SJSA1 (cell line): ENCODE measurements around the gene MYO15B. TPM values are rescaled to one million over a fixed set of nuclear protein-coding genes. Genes with fewer than 3 reads are reported as not detected.

Source experiments
- DNase-seq, 2 experiments: peaks; one replicate each; pipeline ENCODE4 v3.0.0-alpha.2; 2015 to 2020; ENCODE audit warnings: low spot score in 2 of 2, low read depth in 1 of 2
- H3K27ac ChIP-seq: fragments of 250-450 bp; sonication (Bioruptor Pico); 2 replicates; pipeline ENCODE4 v1.5.1; 2020; ENCODE audit warnings: mild to moderate bottlenecking, moderate library complexity
- H3K27me3 ChIP-seq: fragments of 250-450 bp; sonication (Bioruptor Pico); replicated peaks from 2 replicates; pipeline ENCODE4 v1.5.1; 2020; ENCODE audit warnings: mild to moderate bottlenecking, moderate library complexity
- H3K36me3 ChIP-seq: fragments of 250-450 bp; sonication (Bioruptor Pico); 2 replicates; pipeline ENCODE4 v1.5.1; 2020; ENCODE audit warnings: mild to moderate bottlenecking
- H3K4me1 ChIP-seq: fragments of 250-450 bp; sonication (Bioruptor Pico); replicated peaks from 2 replicates; pipeline ENCODE4 v1.6.1; 2021; ENCODE audit warnings: mild to moderate bottlenecking
- H3K4me3 ChIP-seq: fragments of 250-450 bp; sonication (Bioruptor Pico); 2 replicates; pipeline ENCODE4 v1.5.1; 2020; ENCODE audit warnings: mild to moderate bottlenecking
- H3K9me3 ChIP-seq: fragments of 250-450 bp; sonication (Bioruptor Pico); replicated peaks from 2 replicates; pipeline ENCODE4 v1.5.1; 2020; ENCODE audit warnings: mild to moderate bottlenecking
- total RNA-seq: library from RNA; depleted of rRNA; stranded (reverse); fragments of >200 nt; shearing (Covaris generic); gene quantifications from 2 replicates; pipeline ENCODE4 v1.2.3, GENCODE V29; 2014; rRNA removed

The MYO15B gene
- 0.03 TPM in 1 of 2 replicates, not detected in the other for total RNA-seq

- peaks cover 30% of the 10 kb centered on the region for H3K27me3 ChIP-seq
- no peak for DNase-seq
- H3K4me3 ChIP-seq = peak within 1 kb of the TSS; percentile 41
- peaks cover 16% of the 10 kb centered on the region for H3K4me1 ChIP-seq
- H3K9me3 ChIP-seq = peaks cover 15% of the 10 kb centered on the region
- no peak within 1 kb of the TSS for H3K27ac ChIP-seq
- H3K36me3 ChIP-seq = peaks cover 7% of the 10 kb centered on the region
Observed at GRCh38 chr17:75587675-75588595, at the start of gene MYO15B. TSS of gene MYO15B (plus strand) at chr17:75587800. CDS start at chr17:75588058, 258 bp downstream.

GRCh38 chr17:75539967-75540729 is 47.5 kb upstream of the MYO15B start:
- Histone ChIP-seq H3K4me3 (no peak overlapping the region), H3K36me3 (no peaks in the 10 kb centered on the region), H3K9me3 (no peaks in the 10 kb centered on the region), H3K27me3 (peaks cover 2% of the 10 kb centered on the region; the same call in 1 of the 2 replicates), H3K27ac (no peak overlapping the region), H3K4me1 (no peaks in the 10 kb centered on the region)
- no peak for DNase-seq

- no peak for DNase-seq
- H3K27me3 ChIP-seq = no peaks in the 10 kb centered on the region; the same call in 1 of the 2 replicates
- no peaks in the 10 kb centered on the region for H3K9me3 ChIP-seq
- no peaks in the 10 kb centered on the region for H3K4me1 ChIP-seq
- no peak overlapping the region for H3K27ac ChIP-seq
- no peaks in the 10 kb centered on the region for H3K36me3 ChIP-seq
- no peak overlapping the region for H3K4me3 ChIP-seq
Observed at GRCh38 chr17:75540923-75541503, 46.6 kb upstream of the MYO15B start.

GRCh38 chr17:75542229-75542628 is 45.4 kb upstream of the MYO15B start:
- no peaks in the 10 kb centered on the region for H3K4me1 ChIP-seq
- no peaks in the 10 kb centered on the region; the same call in 1 of the 2 replicates for H3K27me3 ChIP-seq
- H3K36me3 ChIP-seq = no peaks in the 10 kb centered on the region
- DNase-seq = no peak
- no peaks in the 10 kb centered on the region for H3K9me3 ChIP-seq
- H3K27ac ChIP-seq = no peak overlapping the region
- no peak overlapping the region for H3K4me3 ChIP-seq

- peaks cover under 1% of the 10 kb centered on the region; the same call in 1 of the 2 replicates for H3K27me3 ChIP-seq
- no peaks in the 10 kb centered on the region for H3K9me3 ChIP-seq
- no peak overlapping the region for H3K27ac ChIP-seq
- no peak overlapping the region for H3K4me3 ChIP-seq
- no peak for DNase-seq
- no peaks in the 10 kb centered on the region for H3K4me1 ChIP-seq
- H3K36me3 ChIP-seq = no peaks in the 10 kb centered on the region
Observed at GRCh38 chr17:75542728-75543336, 44.8 kb upstream of the MYO15B start.

GRCh38 chr17:75544250-75544649 is 43.4 kb upstream of the MYO15B start:
- H3K27me3 ChIP-seq = peaks cover 2% of the 10 kb centered on the region; the same call in 1 of the 2 replicates
- no peaks in the 10 kb centered on the region for H3K36me3 ChIP-seq
- H3K4me1 ChIP-seq = no peaks in the 10 kb centered on the region
- H3K9me3 ChIP-seq = no peaks in the 10 kb centered on the region
- H3K4me3 ChIP-seq = no peak overlapping the region
- H3K27ac ChIP-seq = no peak overlapping the region
- no peak for DNase-seq

- Histone ChIP-seq H3K4me3 (no peak overlapping the region), H3K27me3 (peaks cover 2% of the 10 kb centered on the region; the same call in 1 of the 2 replicates)
Observed at GRCh38 chr17:75546181-75546580, 41.4 kb upstream of the MYO15B start.

GRCh38 chr17:75547091-75547490 is 40.5 kb upstream of the MYO15B start:
- Histone ChIP-seq H3K9me3 (no peaks in the 10 kb centered on the region), H3K27ac (no peak overlapping the region), H3K4me1 (no peaks in the 10 kb centered on the region), H3K36me3 (no peaks in the 10 kb centered on the region), H3K4me3 (no peak overlapping the region), H3K27me3 (peaks cover 2% of the 10 kb centered on the region; the same call in 1 of the 2 replicates)
- no peak for DNase-seq

More at GRCh38 chr17:75546181-75546580, 41.4 kb upstream of the MYO15B start:
- Histone ChIP-seq H3K27ac (no peak overlapping the region), H3K9me3 (no peaks in the 10 kb centered on the region), H3K36me3 (no peaks in the 10 kb centered on the region), H3K4me1 (no peaks in the 10 kb centered on the region)
- no peak for DNase-seq

- no peak overlapping the region for H3K27ac ChIP-seq
Observed at GRCh38 chr17:75548813-75549212, 38.8 kb upstream of the MYO15B start.

GRCh38 chr17:75549246-75550138 is 38.1 kb upstream of the MYO15B start:
- no peak overlapping the region for H3K4me3 ChIP-seq
- H3K27me3 ChIP-seq = 0 out of 2 replicates have a peak, but pooled peaks cover 2% of the 10 kb centered on the region

More at GRCh38 chr17:75548813-75549212, 38.8 kb upstream of the MYO15B start:
- Histone ChIP-seq H3K4me1 (peaks cover 14% of the 10 kb centered on the region), H3K4me3 (no peak overlapping the region), H3K9me3 (no peaks in the 10 kb centered on the region), H3K27me3 (peaks cover 2% of the 10 kb centered on the region; the same call in 1 of the 2 replicates), H3K36me3 (no peaks in the 10 kb centered on the region)
- DNase-seq = no peak

GRCh38 chr17:75550139-75550465 is 37.5 kb upstream of the MYO15B start:
- H3K36me3 ChIP-seq = no peaks in the 10 kb centered on the region
- H3K4me1 ChIP-seq = peaks cover 15% of the 10 kb centered on the region
- no peak for DNase-seq
- H3K4me3 ChIP-seq = no peak overlapping the region
- 0 out of 2 replicates have a peak, but pooled peaks cover 2% of the 10 kb centered on the region for H3K27me3 ChIP-seq
- no peaks in the 10 kb centered on the region for H3K9me3 ChIP-seq
- no peak overlapping the region for H3K27ac ChIP-seq

More at GRCh38 chr17:75549246-75550138, 38.1 kb upstream of the MYO15B start:
- Histone ChIP-seq H3K36me3 (no peaks in the 10 kb centered on the region), H3K27ac (no peak overlapping the region), H3K9me3 (no peaks in the 10 kb centered on the region), H3K4me1 (peaks cover 15% of the 10 kb centered on the region)
- no peak for DNase-seq

- Histone ChIP-seq H3K4me1 (peaks cover 15% of the 10 kb centered on the region), H3K27ac (no peak overlapping the region), H3K4me3 (no peak overlapping the region), H3K9me3 (no peaks in the 10 kb centered on the region), H3K27me3 (0 out of 2 replicates have a peak, but pooled peaks cover 2% of the 10 kb centered on the region), H3K36me3 (no peaks in the 10 kb centered on the region)
- no peak for DNase-seq
Observed at GRCh38 chr17:75551266-75551665, 36.3 kb upstream of the MYO15B start.
